CD8-positive, alpha-beta memory T cell (primary cell): Measurements from ENCODE around the gene GLI1. TPM values are rescaled to one million over a fixed set of nuclear protein-coding genes. Genes with fewer than 3 reads are reported as not detected.
"Not testable (repeated sequence)": the region's sequence is repeated elsewhere in the genome, so short reads cannot be mapped to it uniquely, and the experiment has no call there.

Experiments
- CTCF ChIA-PET: fragments of 350-600 bp; sonication (Branson Sonifier 250); formaldehyde crosslinking; loops from one replicate; lab custom pipeline; 2021; ENCODE audit warnings: antibody characterized with exemption; lab: Charles Lee
- POLR2A ChIA-PET: fragments of 350-600 bp; sonication (Branson Sonifier 250); formaldehyde crosslinking; loops from one replicate; lab custom pipeline; 2021; ENCODE audit warnings: antibody characterized with exemption; lab: Charles Lee
- DNase-seq, 5 donors: peaks; one replicate each; pipeline versions ENCODE4 v3.0.0 to v3.0.0-alpha.2; 2020 to 2022; ENCODE audit warnings: mixed read lengths in 1 of 5
- H3K27ac ChIP-seq: one replicate; pipeline ENCODE4 v1.7.0; 2013; ENCODE audit warnings: low read depth, mild to moderate bottlenecking, low read length, moderate library complexity
- H3K27me3 ChIP-seq: 2 replicates; pipeline ENCODE4 v1.7.0; 2013; ENCODE audit warnings: low read length, mild to moderate bottlenecking; ENCODE audit not compliant: insufficient read depth, poor library complexity, severe bottlenecking
- H3K36me3 ChIP-seq: 2 replicates; pipeline ENCODE4 v1.7.0; 2013; ENCODE audit warnings: mild to moderate bottlenecking, low read length, moderate library complexity; ENCODE audit not compliant: insufficient read depth
- H3K4me1 ChIP-seq: 2 replicates; pipeline ENCODE4 v1.7.0; 2013; ENCODE audit warnings: mild to moderate bottlenecking, low read length, moderate library complexity; ENCODE audit not compliant: insufficient read depth
- H3K4me3 ChIP-seq: 2 replicates; pipeline ENCODE4 v1.7.0; 2013; ENCODE audit warnings: mild to moderate bottlenecking, low read length
- H3K9me3 ChIP-seq: 2 replicates; pipeline ENCODE4 v1.7.0; 2013; ENCODE audit warnings: mild to moderate bottlenecking, low read length
- H3K27ac Mint-ChIP-seq, 8 donors: one replicate each; pipeline ENCODE4 v1.8.0; 2020 to 2021; ENCODE audit warnings: mixed read lengths in 8 of 8, mild to moderate bottlenecking in 6 of 8, inconsistent platforms in 3 of 8, moderate library complexity in 3 of 8
- H3K27me3 Mint-ChIP-seq, 2 donors: one replicate each; pipeline ENCODE4 v1.8.0; 2020 to 2021; ENCODE audit warnings: mixed read lengths in 2 of 2, mild to moderate bottlenecking in 1 of 2, moderate library complexity in 1 of 2
- H3K36me3 Mint-ChIP-seq, 3 donors: one replicate each; pipeline ENCODE4 v1.8.0; 2020 to 2021; ENCODE audit warnings: mixed read lengths in 3 of 3, inconsistent platforms in 1 of 3, mild to moderate bottlenecking in 1 of 3
- H3K4me1 Mint-ChIP-seq, 3 donors: one replicate each; pipeline ENCODE4 v1.8.0; 2020 to 2021; ENCODE audit warnings: mixed read lengths in 3 of 3, inconsistent platforms in 1 of 3, mild to moderate bottlenecking in 1 of 3
- H3K4me3 Mint-ChIP-seq, 7 donors: one replicate each; pipeline ENCODE4 v1.8.0; 2020 to 2021; ENCODE audit warnings: mixed read lengths in 7 of 7, mild to moderate bottlenecking in 6 of 7, moderate library complexity in 4 of 7, inconsistent platforms in 2 of 7
- H3K9me3 Mint-ChIP-seq, 5 donors: one replicate each; pipeline ENCODE4 v1.8.0; 2020 to 2022; ENCODE audit warnings: mixed read lengths in 5 of 5, mild to moderate bottlenecking in 3 of 5, moderate library complexity in 2 of 5, inconsistent platforms in 1 of 5
- polyA plus RNA-seq: library from polyadenylated mRNA; unstranded; fragments of 300-500 nt; fragmentation: Illumina TruSeq; gene quantifications from one replicate; pipeline ENCODE4 v1.2.3, GENCODE V29; 2021
- total RNA-seq, 2 experiments: library from RNA; stranded (reverse); gene quantifications; one replicate each; pipeline ENCODE4 v1.2.3, GENCODE V29; 2021

GLI1 gene
- total and polyA plus RNA-seq, 3 experiments from 2014 or later, result 0.32 to 0.75 (median 0.55) TPM

DNA sequence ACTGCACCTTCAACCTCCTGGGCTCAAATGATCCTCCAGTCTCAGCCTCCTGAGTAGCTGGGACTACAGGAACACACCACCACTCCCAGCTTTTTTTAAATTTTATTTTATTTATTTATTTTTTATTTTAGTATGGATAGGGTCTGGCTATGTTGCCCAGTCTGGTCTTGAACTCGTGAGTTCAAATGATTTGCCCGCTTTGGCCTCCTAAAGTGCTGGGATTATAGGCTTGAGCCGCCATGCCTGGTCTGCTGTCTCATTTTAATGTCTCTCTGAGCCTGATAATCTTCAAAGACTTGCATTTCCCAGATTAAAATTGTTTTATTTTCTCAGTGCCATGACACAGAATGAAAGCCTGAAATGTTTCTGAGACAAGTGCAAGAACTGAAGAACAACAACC, 26.2 kb upstream of the GLI1 start:
- H3K27ac Mint-ChIP-seq, result no peak overlapping the region
- H3K9me3 Mint-ChIP-seq, result no peaks in the 10 kb centered on the region
- Histone ChIP-seq H3K9me3 (no peaks in the 10 kb centered on the region), H3K27ac (no peak overlapping the region), H3K4me3 (no peak overlapping the region), H3K36me3 (no peaks in the 10 kb centered on the region), H3K4me1 (peaks cover 19% of the 10 kb centered on the region), H3K27me3 (no peaks in the 10 kb centered on the region)
- no peak overlapping the region for H3K4me3 Mint-ChIP-seq
- ChIA-PET POLR2A (no interaction called here), CTCF (interaction anchor here (0.6 to 1.6 kb wide), 3 partner anchors 20 to 47 kb away, joined by 3 to 6 read pairs (median 6); partner anchors contain the start of genes ARHGAP9 and GLI1)
- H3K27me3 Mint-ChIP-seq, result no peaks in the 10 kb centered on the region
- peaks cover 31 to 45% (median 35%) of the 10 kb centered on the region in 3 donors for H3K4me1 Mint-ChIP-seq
- DNase-seq, result no peak
- H3K36me3 Mint-ChIP-seq, result peaks cover 0 to 11% (median 0%) of the 10 kb centered on the region in 3 donors

DNA sequence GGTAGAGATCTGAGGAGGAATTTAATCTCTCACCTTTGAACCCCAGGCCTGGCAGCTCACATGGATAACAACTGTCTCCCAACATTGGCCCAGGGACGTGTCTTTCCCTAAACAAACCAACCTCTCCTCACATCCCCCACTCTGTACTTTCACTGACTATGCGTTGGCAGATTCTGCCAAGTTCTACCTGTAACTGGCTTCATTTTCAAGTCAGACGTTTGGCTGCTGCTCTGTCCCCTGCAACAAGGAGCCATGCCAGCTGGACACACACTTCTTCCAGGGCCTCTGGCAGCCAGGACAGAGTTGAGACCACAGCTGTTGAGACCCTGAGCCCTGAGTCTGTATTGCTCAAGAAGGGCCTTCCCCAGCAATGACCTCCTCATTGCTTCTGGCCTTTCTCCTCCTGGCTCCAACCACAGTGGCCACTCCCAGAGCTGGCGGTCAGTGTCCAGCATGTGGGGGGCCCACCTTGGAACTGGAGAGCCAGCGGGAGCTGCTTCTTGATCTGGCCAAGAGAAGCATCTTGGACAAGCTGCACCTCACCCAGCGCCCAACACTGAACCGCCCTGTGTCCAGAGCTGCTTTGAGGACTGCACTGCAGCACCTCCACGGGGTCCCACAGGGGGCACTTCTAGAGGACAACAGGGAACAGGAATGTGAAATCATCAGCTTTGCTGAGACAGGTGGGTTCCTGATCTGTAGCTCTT, 24.9 kb upstream of the GLI1 start, which contains the start of gene INHBC:
Gene INHBC, plus strand, starts transcription at position 268 of the 707 bp plus-strand sequence. Its CDS starts 103 bp downstream, at position 371.
- Mint-ChIP-seq H3K4me3 (peak within 1 kb of the TSS in 4 of 7 donors; percentile 15 to 77 (median 64)), H3K4me1 (peaks cover 21 to 32% (median 23%) of the 10 kb centered on the region in 3 donors), H3K27me3 (no peaks in the 10 kb centered on the region), H3K27ac (peak within 1 kb of the TSS in 6 of 8 donors; percentile 2 to 79 (median 35)), H3K36me3 (peaks cover 0 to 9% (median 0%) of the 10 kb centered on the region in 3 donors), H3K9me3 (no peaks in the 10 kb centered on the region)
- Histone ChIP-seq H3K4me1 (peaks cover 11% of the 10 kb centered on the region), H3K9me3 (no peaks in the 10 kb centered on the region), H3K27ac (no peak within 1 kb of the TSS), H3K36me3 (no peaks in the 10 kb centered on the region), H3K4me3 (no peak within 1 kb of the TSS), H3K27me3 (no peaks in the 10 kb centered on the region)
- POLR2A ChIA-PET, result no interaction called here
- DNase-seq, result no peak
- CTCF ChIA-PET, result interaction anchor here (1.0 to 1.8 kb wide), 3 partner anchors 18 to 28 kb away, joined by 4 to 9 read pairs (median 6); no protein-coding TSS in a partner anchor

DNA sequence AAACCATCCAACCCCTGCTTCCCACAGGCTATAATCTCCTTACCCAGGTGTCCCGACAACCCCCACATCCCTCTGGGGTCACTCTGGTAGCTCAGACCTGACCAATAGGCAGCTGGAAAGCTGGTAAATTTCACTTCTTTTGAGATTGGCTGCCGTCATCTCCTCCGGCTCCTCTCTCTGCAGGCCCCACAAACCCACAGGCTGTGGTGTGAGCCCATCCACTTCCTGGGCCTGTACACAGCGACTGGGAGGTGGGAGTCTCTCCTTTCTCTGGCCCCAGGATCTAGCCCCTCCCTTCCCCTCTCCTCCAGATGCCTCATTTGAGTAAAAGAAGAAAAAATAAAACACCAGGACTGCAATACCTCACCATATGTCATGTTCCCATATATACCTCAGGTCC, 24.3 kb upstream of the GLI1 start:
- no peaks in the 10 kb centered on the region for H3K27me3 ChIP-seq
- Mint-ChIP-seq H3K4me3 (peak overlapping the region in 4 of 7 donors; percentile 15 to 77 (median 64)), H3K36me3 (peaks cover 0 to 7% (median 0%) of the 10 kb centered on the region in 3 donors), H3K9me3 (no peaks in the 10 kb centered on the region), H3K27me3 (no peaks in the 10 kb centered on the region), H3K27ac (peak overlapping the region in 6 of 8 donors; percentile 2 to 79 (median 30)), H3K4me1 (peaks cover 16 to 26% (median 16%) of the 10 kb centered on the region in 3 donors)
- ChIA-PET CTCF (interaction anchor here (1.0 to 1.8 kb wide), 3 partner anchors 17 to 28 kb away, joined by 4 to 9 read pairs (median 6); no protein-coding TSS in a partner anchor), POLR2A (no interaction called here)
- H3K27ac ChIP-seq, result no peak overlapping the region
- H3K9me3 ChIP-seq, result no peaks in the 10 kb centered on the region
- H3K36me3 ChIP-seq, result no peaks in the 10 kb centered on the region
- peaks cover 7% of the 10 kb centered on the region for H3K4me1 ChIP-seq
- no peak for DNase-seq
- no peak overlapping the region for H3K4me3 ChIP-seq

DNA sequence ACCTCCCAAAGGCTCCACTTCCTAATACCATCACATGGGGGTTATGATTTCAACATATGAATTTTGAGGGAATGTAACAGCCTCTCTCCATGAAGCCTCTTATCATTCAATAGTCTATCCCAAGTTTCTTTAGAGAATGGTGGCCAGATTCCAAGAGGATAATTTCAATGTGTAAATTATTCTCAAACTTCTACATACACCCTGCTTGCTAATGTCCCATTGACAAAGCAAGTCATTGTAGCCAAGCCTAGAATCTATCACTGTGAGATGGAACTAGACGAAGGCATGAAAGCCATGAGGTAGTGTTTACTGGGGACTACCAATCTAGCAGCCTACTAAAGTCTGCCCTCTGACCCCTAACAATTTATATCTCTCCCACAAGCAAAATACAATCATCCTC, 21.2 kb upstream of the GLI1 start:
- Mint-ChIP-seq H3K27ac (peak overlapping the region in 2 of 8 donors; percentile 2 to 26), H3K9me3 (peaks cover 0 to 20% (median 12%) of the 10 kb centered on the region in 5 donors), H3K4me3 (no peak overlapping the region), H3K36me3 (peaks cover 0 to 14% (median 0%) of the 10 kb centered on the region in 3 donors), H3K4me1 (peaks cover 4 to 12% (median 5%) of the 10 kb centered on the region in 3 donors), H3K27me3 (peaks cover 10 to 11% of the 10 kb centered on the region in 2 donors)
- Histone ChIP-seq H3K27ac (no peak overlapping the region), H3K36me3 (no peaks in the 10 kb centered on the region), H3K4me1 (no peaks in the 10 kb centered on the region), H3K27me3 (no peaks in the 10 kb centered on the region), H3K4me3 (no peak overlapping the region), H3K9me3 (no peaks in the 10 kb centered on the region)
- no peak for DNase-seq
- ChIA-PET POLR2A (no interaction called here), CTCF (interaction anchor here (1.5 kb wide), 1 partner anchor 21 kb away, joined by 6 read pairs; the partner anchor contains the start of gene GLI1)

DNA sequence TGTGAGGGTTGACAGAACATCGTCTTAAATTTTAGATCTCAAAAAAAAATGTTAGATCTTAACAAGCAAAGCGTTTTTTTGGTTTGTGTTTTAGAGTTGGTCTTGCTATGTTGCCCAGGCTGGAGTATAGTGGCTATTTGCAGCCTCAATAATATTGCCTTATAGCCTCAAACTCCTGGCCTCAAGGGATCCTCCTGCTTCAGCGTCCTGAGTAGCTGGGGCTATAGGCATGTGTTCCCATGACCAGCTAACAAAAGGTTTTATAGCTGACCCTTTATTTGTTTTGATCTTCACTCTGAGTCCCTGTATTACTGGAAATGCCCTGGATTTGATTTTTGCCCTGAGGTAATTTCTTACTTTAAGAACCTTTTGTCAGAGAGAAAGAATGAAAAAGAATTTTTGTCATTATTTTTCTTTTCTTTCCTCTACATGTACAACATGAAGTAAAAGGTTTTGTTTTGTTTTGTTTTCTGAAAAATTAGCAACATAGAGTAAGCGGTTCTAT, 19.8 kb upstream of the GLI1 start:
- Mint-ChIP-seq H3K27ac (no peak overlapping the region), H3K36me3 (peaks cover 0 to 14% (median 0%) of the 10 kb centered on the region in 3 donors), H3K27me3 (peaks cover 10 to 11% of the 10 kb centered on the region in 2 donors), H3K4me3 (no peak overlapping the region), H3K4me1 (peaks cover 4 to 7% (median 5%) of the 10 kb centered on the region in 3 donors), H3K9me3 (peaks cover 0 to 20% (median 12%) of the 10 kb centered on the region in 5 donors)
- Histone ChIP-seq H3K36me3 (no peaks in the 10 kb centered on the region), H3K27me3 (no peaks in the 10 kb centered on the region), H3K4me3 (no peak overlapping the region), H3K4me1 (no peaks in the 10 kb centered on the region), H3K27ac (no peak overlapping the region), H3K9me3 (no peaks in the 10 kb centered on the region)
- ChIA-PET POLR2A (interaction anchor here (0.7 kb wide), 1 partner anchor 56 kb away, joined by 5 read pairs; no protein-coding TSS in a partner anchor), CTCF (interaction anchor here (1.3 kb wide), 1 partner anchor 13 kb away, joined by 3 read pairs; no protein-coding TSS in a partner anchor)
- DNase-seq, result no peak

DNA sequence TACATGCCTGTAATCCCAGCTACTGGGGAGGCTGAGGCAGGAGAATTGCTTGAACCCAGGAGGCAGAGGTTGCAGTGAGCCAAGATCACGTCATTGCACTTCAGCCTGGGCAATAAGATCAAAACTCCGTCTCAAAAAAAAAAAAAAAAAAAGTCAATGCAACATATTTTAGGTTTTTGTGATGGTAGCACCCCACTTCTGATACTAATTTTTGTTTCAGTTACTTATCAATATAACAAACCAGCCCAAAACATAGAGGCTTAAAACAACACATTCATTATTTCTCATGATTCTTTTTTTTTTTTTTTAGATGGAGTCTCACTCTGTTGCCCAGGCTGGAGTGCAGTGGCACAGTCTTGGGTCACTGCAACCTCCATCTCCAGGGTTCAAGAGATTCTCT, 18.2 kb upstream of the GLI1 start:
- H3K9me3 ChIP-seq, result not testable (repeated sequence)

DNA sequence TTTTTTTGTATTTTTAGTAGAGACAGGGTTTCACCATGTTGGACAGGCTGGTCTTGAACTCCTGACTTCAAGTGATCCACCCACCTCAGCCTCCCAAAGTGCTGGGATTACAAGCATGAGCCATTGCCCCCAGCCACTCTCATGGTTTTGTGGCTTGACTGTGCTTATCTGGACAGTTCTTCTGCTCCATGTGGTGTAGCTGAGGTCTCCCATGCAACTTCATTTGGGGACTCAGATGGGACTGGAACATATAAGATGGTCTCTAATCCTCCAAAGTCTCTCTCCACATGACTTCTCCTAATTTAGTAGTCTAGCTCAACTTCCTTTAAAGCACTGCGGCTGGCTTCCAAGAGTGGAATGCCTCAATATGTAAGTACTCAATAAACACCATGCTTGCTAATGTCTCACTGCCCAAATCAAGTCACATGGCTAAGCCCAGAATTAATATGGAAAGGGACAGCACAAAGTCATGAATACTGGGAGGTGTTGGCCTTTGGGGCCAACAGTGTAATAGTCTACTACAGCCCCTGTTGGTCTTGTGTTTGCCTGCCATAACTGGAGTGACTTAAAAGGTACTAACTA, 17.6 kb upstream of the GLI1 start:
- no peaks in the 10 kb centered on the region for H3K4me1 Mint-ChIP-seq
- DNase-seq, result no peak
- H3K27me3 Mint-ChIP-seq, result peaks cover 10 to 11% of the 10 kb centered on the region in 2 donors
- H3K4me1 ChIP-seq, result no peaks in the 10 kb centered on the region
- no peak overlapping the region for H3K4me3 Mint-ChIP-seq
- peaks cover 0 to 14% (median 0%) of the 10 kb centered on the region in 3 donors for H3K36me3 Mint-ChIP-seq
- H3K27me3 ChIP-seq, result no peaks in the 10 kb centered on the region
- no peak overlapping the region for H3K4me3 ChIP-seq
- no peaks in the 10 kb centered on the region for H3K9me3 ChIP-seq
- CTCF ChIA-PET, result interaction anchor here (1.1 kb wide), 1 partner anchor 16 kb away, joined by 3 read pairs; no protein-coding TSS in a partner anchor
- no peak overlapping the region for H3K27ac ChIP-seq
- H3K27ac Mint-ChIP-seq, result no peak overlapping the region
- H3K36me3 ChIP-seq, result no peaks in the 10 kb centered on the region
- peaks cover 0 to 20% (median 12%) of the 10 kb centered on the region in 5 donors for H3K9me3 Mint-ChIP-seq
- POLR2A ChIA-PET, result interaction anchor here (0.6 kb wide), 1 partner anchor 129 kb away, joined by 3 read pairs; no protein-coding TSS in a partner anchor

More for the DNA sequence above, 18.2 kb upstream of the GLI1 start:
- H3K27me3 ChIP-seq, H3K4me3 Mint-ChIP-seq, H3K4me1 ChIP-seq, H3K4me3 ChIP-seq, DNase-seq, H3K27ac ChIP-seq, H3K4me1 Mint-ChIP-seq, H3K27ac Mint-ChIP-seq, H3K36me3 ChIP-seq: not testable (repeated sequence)
- Mint-ChIP-seq H3K9me3 (peaks cover 0 to 20% (median 12%) of the 10 kb centered on the region in 5 donors), H3K36me3 (peaks cover 0 to 14% (median 0%) of the 10 kb centered on the region in 3 donors), H3K27me3 (peaks cover 10 to 11% of the 10 kb centered on the region in 2 donors)
- POLR2A ChIA-PET, result interaction anchor here (0.6 kb wide), 1 partner anchor 128 kb away, joined by 3 read pairs; no protein-coding TSS in a partner anchor
- CTCF ChIA-PET, result interaction anchor here (0.7 to 1.3 kb wide), 2 partner anchors 11 to 165 kb away, joined by 3 read pairs; no protein-coding TSS in a partner anchor
